Measurements from ENCODE around the gene EIPR1. TPM values are rescaled to one million over a fixed set of nuclear protein-coding genes. Genes with fewer than 3 reads are reported as not detected.

The EIPR1 gene
- total and polyA plus RNA-seq, 4 donors = 12.0 to 26.8 (median 23.4) TPM

- H3K36me3 ChIP-seq (ENCODE audit: control insufficient read depth in 4 of 4, insufficient read depth in 4 of 4, low read length in 4 of 4) = peaks cover 0 to 2% (median 0%) of the 10 kb centered on the region in 4 donors
- H3K27me3 ChIP-seq (ENCODE audit: control insufficient read depth in 3 of 3, insufficient read depth in 3 of 3, low read length in 2 of 3) = no peaks in the 10 kb centered on the region
- no peak overlapping the region for H3K9ac ChIP-seq (ENCODE audit: insufficient read depth in 1 of 2, low read length in 2 of 2)
- no peak for TF ChIP-seq CTCF (IDR thresholded peaks at IDR 0.05; ENCODE audit: control extremely low read depth, extremely low read depth)
- no peak for ATAC-seq (ENCODE audit: insufficient read depth, low FRiP score)
- no peaks in the 10 kb centered on the region for H3K4me1 ChIP-seq (ENCODE audit: control insufficient read depth in 5 of 5, insufficient read depth in 5 of 5, low read length in 5 of 5)
- WGBS, 2 donors = 91 to 94% methylated on average over 18 to 22 of the region's 22 CpGs
- H3K27ac ChIP-seq (ENCODE audit: low read depth in 1 of 2, low read length in 1 of 2) = no peak overlapping the region
- no peak overlapping the region for H3K4me3 ChIP-seq
- peaks cover 0 to 5% (median 2%) of the 10 kb centered on the region in 4 donors for H3K9me3 ChIP-seq (ENCODE audit: control insufficient read depth in 4 of 4, insufficient read depth in 3 of 4, low read length in 3 of 4)
- DNase-seq = peak in 2 of 3 donors; percentile 8 to 13
These were observed 108.1 kb downstream of the EIPR1 start for GRCh38 chr2:3269425-3270094.

- TF ChIP-seq CTCF (IDR thresholded peaks at IDR 0.05; ENCODE audit: control extremely low read depth, extremely low read depth) = no peak
- ATAC-seq (ENCODE audit: insufficient read depth, low FRiP score) = no peak
- no peak for DNase-seq
- Histone ChIP-seq H3K9ac (ENCODE audit: insufficient read depth in 1 of 2, low read length in 2 of 2) (no peak overlapping the region), H3K4me1 (ENCODE audit: control insufficient read depth in 5 of 5, insufficient read depth in 5 of 5, low read length in 5 of 5) (no peaks in the 10 kb centered on the region), H3K4me3 (no peak overlapping the region), H3K27ac (ENCODE audit: low read depth in 1 of 2, low read length in 1 of 2) (no peak overlapping the region), H3K36me3 (ENCODE audit: control insufficient read depth in 4 of 4, insufficient read depth in 4 of 4, low read length in 4 of 4) (peaks cover 0 to 2% (median 0%) of the 10 kb centered on the region in 4 donors), H3K9me3 (ENCODE audit: control insufficient read depth in 4 of 4, insufficient read depth in 3 of 4, low read length in 3 of 4) (peaks cover 0 to 3% (median 1%) of the 10 kb centered on the region in 4 donors), H3K27me3 (ENCODE audit: control insufficient read depth in 3 of 3, insufficient read depth in 3 of 3, low read length in 2 of 3) (no peaks in the 10 kb centered on the region)
- 93 to 97% methylated on average over 6 of the region's 6 CpGs for WGBS, 2 donors
These were observed 109.0 kb downstream of the EIPR1 start for GRCh38 chr2:3268705-3269029.

GRCh38 chr2:3267869-3268704, 109.5 kb downstream of the EIPR1 start:
- Histone ChIP-seq H3K27ac (ENCODE audit: low read depth in 1 of 2, low read length in 1 of 2) (no peak overlapping the region), H3K36me3 (ENCODE audit: control insufficient read depth in 4 of 4, insufficient read depth in 4 of 4, low read length in 4 of 4) (peaks cover 0 to 2% (median 0%) of the 10 kb centered on the region in 4 donors), H3K27me3 (ENCODE audit: control insufficient read depth in 3 of 3, insufficient read depth in 3 of 3, low read length in 2 of 3) (no peaks in the 10 kb centered on the region), H3K9me3 (ENCODE audit: control insufficient read depth in 4 of 4, insufficient read depth in 3 of 4, low read length in 3 of 4) (peaks cover 0 to 3% (median 1%) of the 10 kb centered on the region in 4 donors), H3K9ac (ENCODE audit: insufficient read depth in 1 of 2, low read length in 2 of 2) (no peak overlapping the region), H3K4me1 (ENCODE audit: control insufficient read depth in 5 of 5, insufficient read depth in 5 of 5, low read length in 5 of 5) (no peaks in the 10 kb centered on the region), H3K4me3 (no peak overlapping the region)
- no peak for TF ChIP-seq CTCF (IDR thresholded peaks at IDR 0.05; ENCODE audit: control extremely low read depth, extremely low read depth)
- no peak for ATAC-seq (ENCODE audit: insufficient read depth, low FRiP score)
- WGBS, 2 donors = 89 to 92% methylated on average over 20 of the region's 20 CpGs
- no peak for DNase-seq
